GM12873 (cell line): ENCODE results near the gene LUZP2.

Experiments
- CTCF ChIP-seq: IDR thresholded peaks from 2 replicates; pipeline ENCODE4 v1.5.1; 2012; ENCODE audit warnings: low read depth, mild to moderate bottlenecking, moderate library complexity, low read length, control low read depth; ENCODE audit not compliant: insufficient read depth; ENCODE audit errors: missing control alignments

The LUZP2 gene

GRCh38 chr11:24704716-24705115 is 207.9 kb downstream of the LUZP2 start:
- TF ChIP-seq CTCF = no peak

- no peak for TF ChIP-seq CTCF
Observed at GRCh38 chr11:24705474-24705873, 208.6 kb downstream of the LUZP2 start.

GRCh38 chr11:24708616-24709015 is 211.8 kb downstream of the LUZP2 start:
- TF ChIP-seq CTCF = no peak

GRCh38 chr11:24709928-24710565 is 213.2 kb downstream of the LUZP2 start:
- TF ChIP-seq CTCF = no peak

- TF ChIP-seq CTCF = no peak
Observed at GRCh38 chr11:24714601-24715000, 217.7 kb downstream of the LUZP2 start.

- no peak for TF ChIP-seq CTCF
Observed at GRCh38 chr11:24716403-24716802, 219.6 kb downstream of the LUZP2 start.

- TF ChIP-seq CTCF = no peak
Observed at GRCh38 chr11:24723231-24723630, 226.4 kb downstream of the LUZP2 start.

GRCh38 chr11:24731554-24731953 is 234.7 kb downstream of the LUZP2 start:
- no peak for TF ChIP-seq CTCF
